ACHN (cell line): Measurements from ENCODE around the gene TMEM170B.

Experiments
- DNase-seq: peaks from one replicate; pipeline ENCODE4 v3.0.0-alpha.2; 2015
- in situ Hi-C: cut with HindIII; loops from 2 replicates; pipeline ENCODE4 v1.10.0; 2017; ENCODE audit warnings: low sequenced_read_pairs, low pct_ligation_motif_present, low pct_unique_long_range_greater_than_20kb

TMEM170B gene

DNA sequence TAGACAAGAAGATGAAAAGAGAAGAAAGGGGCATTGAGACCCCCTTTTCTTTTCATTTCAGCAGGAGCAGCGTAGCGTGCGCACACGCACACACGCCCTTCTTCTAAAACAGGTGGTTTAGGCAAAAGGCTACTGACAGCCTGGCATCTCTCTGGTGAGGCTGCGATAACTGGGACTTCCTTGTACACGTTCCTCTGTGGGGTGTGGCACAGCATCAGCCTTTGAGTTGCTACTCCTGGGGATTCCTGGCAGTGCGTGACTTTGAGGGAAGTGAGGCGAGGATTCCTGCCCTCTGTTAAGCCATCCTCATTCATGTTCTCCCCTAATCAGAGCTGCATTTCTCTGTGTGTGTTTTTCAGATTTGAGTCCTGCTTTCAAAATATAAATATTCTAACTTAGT lies 94.7 kb downstream of the TMEM170B start:
- in situ Hi-C loops = no loop called here

DNA sequence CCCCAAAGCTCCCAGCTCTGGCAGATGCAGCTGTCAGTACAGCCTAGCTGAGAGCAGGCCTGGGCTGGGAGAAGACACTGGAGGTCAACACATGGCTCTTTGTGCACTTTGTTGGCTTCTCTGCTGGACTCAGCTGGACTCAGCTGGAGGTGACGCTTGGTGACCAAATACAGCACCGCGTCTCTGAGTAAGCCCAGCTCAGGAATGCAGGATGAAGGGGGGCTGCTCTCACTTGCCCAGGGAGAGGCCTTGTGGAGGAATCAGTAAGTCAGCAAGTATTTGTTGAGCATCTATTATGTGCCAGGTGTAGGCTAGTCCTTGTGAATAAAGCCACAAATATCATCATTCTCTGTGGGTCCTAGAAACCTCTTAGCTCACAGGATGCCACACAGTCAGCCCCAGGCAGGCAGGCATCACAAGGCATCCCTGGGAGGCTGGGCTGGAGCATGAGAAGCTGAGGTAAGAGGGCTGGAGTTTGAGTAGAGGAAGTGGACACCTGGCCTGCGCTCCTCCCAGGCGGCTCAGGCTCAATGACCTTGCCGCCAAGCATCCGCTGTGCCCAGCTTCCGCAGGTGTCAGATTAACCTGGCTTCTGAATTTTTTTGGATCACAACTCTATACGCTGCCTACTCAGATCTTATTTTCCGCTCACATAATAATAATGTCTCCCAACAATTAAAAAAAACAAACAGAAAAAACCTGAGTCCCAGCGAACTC lies 95.4 kb downstream of the TMEM170B start:
- DNase-seq = no peak
- in situ Hi-C loops = no loop called here

More for the DNA sequence above, 94.7 kb downstream of the TMEM170B start:
- peak; percentile 38 for DNase-seq
